Mammary epithelial cell (primary cell): ENCODE data around the gene CFAP52.

ENCODE experiments used
- CTCF ChIP-seq, 2 donors: IDR thresholded peaks in 1 of 2; conservative IDR thresholded peaks in 1 of 2; 2 replicates each; pipeline ENCODE4 v1.5.1; 2011 to 2012; ENCODE audit warnings: inconsistent platforms in 2 of 2, low read length in 2 of 2, mild to moderate bottlenecking in 2 of 2, control low read depth in 1 of 2, low read depth in 1 of 2; ENCODE audit not compliant: insufficient read depth in 1 of 2; ENCODE audit errors: extremely low read depth in 1 of 2
- EZH2 ChIP-seq: IDR thresholded peaks from 2 replicates; pipeline ENCODE4 v1.6.1; 2012; ENCODE audit warnings: low read length, inconsistent platforms, borderline replicate concordance

- TF ChIP-seq CTCF (conservative IDR thresholded peaks at IDR 0.05 in 1 of 2, IDR thresholded peaks at IDR 0.05 in 1 of 2; ENCODE audit: extremely low read depth in 1 of 2, insufficient read depth in 1 of 2, low read depth in 1 of 2, low read length in 2 of 2) (no peak), EZH2 (no peak)
These were observed 90.1 kb downstream of the CFAP52 start for GRCh38 chr17:9666461-9667050.
